HEK293 (cell line): ENCODE measurements around the gene CTIF.

Experiments used
- CTCF ChIA-PET: fragments of 350-600 bp; formaldehyde crosslinking; extraction: SDS; loops from one replicate; lab custom pipeline; 2021; ENCODE audit warnings: antibody characterized with exemption; lab: Yijun Ruan, JAX
- POLR2A ChIA-PET: fragments of 300-600 bp; formaldehyde crosslinking; extraction: SDS; loops from one replicate; lab custom pipeline; 2020; ENCODE audit warnings: antibody characterized with exemption, inconsistent platforms; lab: Yijun Ruan, JAX
- H3K27ac ChIP-seq: fragments of 200-500 bp; sonication (Bioruptor generic); 2 replicates; pipeline ENCODE4 v1.5.1; 2014; ENCODE audit warnings: low read depth, low read length, control low read depth, inconsistent platforms; ENCODE audit errors: extremely low read depth
- H3K36me3 ChIP-seq, 2 experiments: fragments of 200-500 bp in 1 of 2; sonication (Bioruptor generic) in 1 of 2; 1 replicate in 1 of 2; 2 replicates in 1 of 2; pipeline ENCODE4 v1.5.1; 2014 to 2017; ENCODE audit warnings: inconsistent platforms in 2 of 2, low read length in 2 of 2; ENCODE audit not compliant: control insufficient read depth in 2 of 2, insufficient read depth in 1 of 2
- H3K4me1 ChIP-seq: fragments of 200-500 bp; sonication (Bioruptor generic); 2 replicates; pipeline ENCODE4 v1.5.1; 2014; ENCODE audit warnings: mild to moderate bottlenecking, low read length, inconsistent platforms; ENCODE audit not compliant: control insufficient read depth, insufficient read depth
- H3K4me3 ChIP-seq: 2 replicates; pipeline ENCODE4 v1.5.1; 2011; ENCODE audit warnings: low read depth, mild to moderate bottlenecking, control low read depth, low read length, moderate library complexity
- H3K9me3 ChIP-seq: fragments of 200-500 bp; sonication (Bioruptor generic); 2 replicates; pipeline ENCODE4 v1.5.1; 2014; ENCODE audit warnings: low read depth, low read length, inconsistent platforms; ENCODE audit not compliant: control insufficient read depth, insufficient read depth
- BCL6B ChIP-seq: fragments of 450-650 bp; formaldehyde crosslinking; IDR thresholded peaks from 2 replicates; pipeline ENCODE4 v1.5.1; 2017; ENCODE audit warnings: missing biosample characterization, missing genetic modification characterization
- HOXA7 ChIP-seq: sonication (generic); formaldehyde crosslinking; IDR thresholded peaks from 2 replicates; pipeline ENCODE4 v1.8.1; 2022; ENCODE audit warnings: missing genetic modification reagents, borderline replicate concordance
- OSR2 ChIP-seq: fragments of 450-650 bp; formaldehyde crosslinking; IDR thresholded peaks from 2 replicates; pipeline ENCODE4 v1.5.1; 2016; ENCODE audit warnings: missing biosample characterization, missing genetic modification characterization
- SCRT1 ChIP-seq: fragments of 450-650 bp; formaldehyde crosslinking; IDR thresholded peaks from 2 replicates; pipeline ENCODE4 v1.5.1; 2016; ENCODE audit warnings: missing biosample characterization, missing genetic modification characterization, borderline replicate concordance
- SP7 ChIP-seq: fragments of 450-650 bp; formaldehyde crosslinking; IDR thresholded peaks from 2 replicates; pipeline ENCODE4 v1.5.1; 2016; ENCODE audit warnings: missing biosample characterization, missing genetic modification characterization
- TSHZ1 ChIP-seq: fragments of 450-650 bp; formaldehyde crosslinking; IDR thresholded peaks from 2 replicates; pipeline ENCODE4 v1.5.1; 2016; ENCODE audit warnings: missing biosample characterization, missing genetic modification characterization, borderline replicate concordance
- ZBTB26 ChIP-seq: fragments of 450-650 bp; formaldehyde crosslinking; optimal IDR thresholded peaks from 2 replicates; pipeline ENCODE3; 2016; ENCODE audit warnings: missing biosample characterization, mild to moderate bottlenecking, missing genetic modification characterization
- ZIC2 ChIP-seq: fragments of 450-650 bp; formaldehyde crosslinking; IDR thresholded peaks from 2 replicates; pipeline ENCODE4 v1.5.1; 2016; ENCODE audit warnings: missing biosample characterization, missing genetic modification characterization
- ZNF132 ChIP-seq: fragments of 450-650 bp; formaldehyde crosslinking; IDR thresholded peaks from 2 replicates; pipeline ENCODE4 v1.5.1; 2017; ENCODE audit warnings: missing biosample characterization, missing genetic modification characterization, borderline replicate concordance
- ZNF18 ChIP-seq: fragments of 450-650 bp; formaldehyde crosslinking; IDR thresholded peaks from 2 replicates; pipeline ENCODE4 v1.5.1; 2016; ENCODE audit warnings: missing biosample characterization, missing genetic modification characterization
- ZNF202 ChIP-seq: fragments of 450-650 bp; formaldehyde crosslinking; IDR thresholded peaks from 2 replicates; pipeline ENCODE4 v1.5.1; 2016; ENCODE audit warnings: missing biosample characterization, missing genetic modification characterization, borderline replicate concordance
- ZNF24 ChIP-seq: fragments of 450-650 bp; formaldehyde crosslinking; IDR thresholded peaks from 2 replicates; pipeline ENCODE4 v1.5.1; 2016; ENCODE audit warnings: missing biosample characterization, missing genetic modification characterization
- ZNF26 ChIP-seq: fragments of 450-650 bp; formaldehyde crosslinking; IDR thresholded peaks from 2 replicates; pipeline ENCODE4 v1.5.1; 2016; ENCODE audit warnings: missing biosample characterization, missing genetic modification characterization
- ZNF341 ChIP-seq: fragments of 450-650 bp; formaldehyde crosslinking; IDR thresholded peaks from 2 replicates; pipeline ENCODE4; 2016; ENCODE audit warnings: low read depth, missing biosample characterization, missing genetic modification characterization
- ZNF404 ChIP-seq: fragments of 450-650 bp; formaldehyde crosslinking; IDR thresholded peaks from 2 replicates; pipeline ENCODE4 v1.5.1; 2017; ENCODE audit warnings: missing biosample characterization, missing genetic modification characterization
- ZNF521 ChIP-seq: fragments of 450-650 bp; formaldehyde crosslinking; IDR thresholded peaks from 2 replicates; pipeline ENCODE4 v1.5.1; 2017; ENCODE audit warnings: missing biosample characterization, mild to moderate bottlenecking, missing genetic modification characterization
- ZNF585B ChIP-seq: fragments of 450-650 bp; formaldehyde crosslinking; IDR thresholded peaks from 2 replicates; pipeline ENCODE4 v1.5.1; 2016; ENCODE audit warnings: missing biosample characterization, missing genetic modification characterization
- ZNF658 ChIP-seq: fragments of 450-650 bp; formaldehyde crosslinking; IDR thresholded peaks from 2 replicates; pipeline ENCODE4; 2016; ENCODE audit warnings: missing biosample characterization, missing genetic modification characterization
- ZNF677 ChIP-seq: fragments of 450-650 bp; IDR thresholded peaks from 2 replicates; pipeline ENCODE4 v1.5.0; 2018; ENCODE audit warnings: missing biosample characterization, mild to moderate bottlenecking, missing genetic modification characterization, moderate library complexity
- ZSCAN16 ChIP-seq: fragments of 450-650 bp; formaldehyde crosslinking; IDR thresholded peaks from 2 replicates; pipeline ENCODE4 v1.5.1; 2016; ENCODE audit warnings: missing biosample characterization, missing genetic modification characterization
- ZSCAN23 ChIP-seq: fragments of 450-650 bp; formaldehyde crosslinking; IDR thresholded peaks from 2 replicates; pipeline ENCODE4 v1.5.1; 2016; ENCODE audit warnings: missing biosample characterization, missing genetic modification characterization
- ZSCAN30 ChIP-seq: fragments of 450-650 bp; IDR thresholded peaks from 2 replicates; pipeline ENCODE4 v1.5.1; 2018; ENCODE audit warnings: missing biosample characterization, mild to moderate bottlenecking, missing genetic modification characterization, moderate library complexity

The CTIF gene

GRCh38 chr18:48840491-48840877 is 301.7 kb downstream of the CTIF start (continued):
- TF ChIP-seq ZBTB26 (tag by site-specific recombination) (no peak), SP7 (peak; percentile 82), ZNF132 (tag by site-specific recombination) (no peak)
- TF ChIP-seq, all 188 proteins: peak for 3

- ChIA-PET CTCF (interaction anchor here (0.7 to 1.0 kb wide), 2 partner anchors 49 to 165 kb away, joined by 4 to 5 read pairs; no protein-coding TSS in a partner anchor), POLR2A (interaction anchor here (0.6 kb wide), 1 partner anchor 645 kb away, joined by 4 read pairs; no protein-coding TSS in a partner anchor)
- Histone ChIP-seq H3K4me1 (peaks cover 22% of the 10 kb centered on the region), H3K4me3 (no peak overlapping the region), H3K36me3 (no peaks in the 10 kb centered on the region), H3K9me3 (no peaks in the 10 kb centered on the region), H3K27ac (peak overlapping the region; percentile 41; the same call in 1 of the 2 replicates)
- TF ChIP-seq ZNF658 (tag by site-specific recombination) (no peak), BCL6B (no peak), ZNF18 (tag by site-specific recombination) (no peak), ZNF585B (no peak), ZNF521 (tag by site-specific recombination) (no peak), ZNF677 (tag by site-specific recombination) (no peak), ZNF341 (tag by site-specific recombination) (no peak), ZSCAN23 (tag by site-specific recombination) (no peak), ZSCAN30 (tag by site-specific recombination) (no peak), TSHZ1 (no peak), SCRT1 (no peak), ZNF202 (no peak), OSR2 (tag by site-specific recombination) (no peak), ZNF26 (tag by site-specific recombination) (no peak), HOXA7 (no peak), ZNF24 (tag by site-specific recombination) (no peak), ZSCAN16 (tag by site-specific recombination) (no peak), ZIC2 (tag by site-specific recombination) (no peak), ZNF404 (tag by site-specific recombination) (no peak)
Observed at GRCh38 chr18:48841381-48842258, 302.8 kb downstream of the CTIF start.
